NOMO-1 (cell line): Measurements from ENCODE around the gene PSMB9.

ENCODE experiments used
- DNase-seq, 2 experiments: peaks; one replicate each; lab custom pipeline; 2025; ENCODE audit not compliant: unreplicated experiment in 2 of 2; lab: John Stamatoyannopoulos, UW

Gene PSMB9

GRCh38 chr6:32894085-32895005 lies 40.4 kb downstream of the PSMB9 start:
- peak; percentile 87 to 91 for DNase-seq

GRCh38 chr6:32895006-32895345 lies 41.0 kb downstream of the PSMB9 start:
- peak in 1 of 2 experiments; percentile 19 for DNase-seq

GRCh38 chr6:32903952-32904351 lies 50.0 kb downstream of the PSMB9 start:
- DNase-seq: no peak

- DNase-seq: no peak
Measured at GRCh38 chr6:32905078-32905477, 51.1 kb downstream of the PSMB9 start.

- DNase-seq: no peak
Measured at GRCh38 chr6:32906539-32906938, 52.5 kb downstream of the PSMB9 start.

GRCh38 chr6:32908897-32909296 lies 54.9 kb downstream of the PSMB9 start:
- DNase-seq: no peak
